Peyer's patch (tissue), 4 donors: ENCODE measurements around the gene SULT2A1. TPM values are rescaled to one million over a fixed set of nuclear protein-coding genes. Genes with fewer than 3 reads are reported as not detected.

ENCODE experiments used
- DNase-seq, 3 donors: peaks; one replicate each; pipeline ENCODE4 v3.0.0-alpha.2; 2017 to 2019
- H3K27ac ChIP-seq, 4 donors: fragments of 200-600 bp; sonication (generic); one replicate each; pipeline ENCODE4 v1.5.1; 2016 to 2019
- H3K27me3 ChIP-seq, 2 donors: fragments of 200-600 bp; sonication (generic); one replicate each; pipeline ENCODE4 v1.5.1; 2019
- H3K36me3 ChIP-seq, 3 donors: fragments of 200-600 bp; sonication (generic); one replicate each; pipeline ENCODE4 v1.5.1; 2016 to 2019
- H3K4me1 ChIP-seq, 4 donors: fragments of 200-600 bp; sonication (generic); one replicate each; pipeline ENCODE4 v1.5.1; 2016 to 2019
- H3K4me3 ChIP-seq, 4 donors: fragments of 200-600 bp; sonication (generic); 1 replicate in 3 of 4; 2 replicates in 1 of 4; pipeline ENCODE4 v1.5.1; 2016 to 2019; ENCODE audit warnings: mild to moderate bottlenecking in 1 of 4
- H3K9me3 ChIP-seq, 4 donors: fragments of 200-600 bp; sonication (generic); one replicate each; pipeline ENCODE4 v1.5.1; 2016 to 2019; ENCODE audit warnings: mild to moderate bottlenecking in 1 of 4
- CTCF ChIP-seq, 6 experiments: fragments of 450-650 bp in 4 of 6; fragments of 200-600 bp in 2 of 6; sonication (generic) in 1 of 6; IDR thresholded peaks; one replicate each; pipeline ENCODE4 v1.5.1; 2017 to 2019; ENCODE audit warnings: antibody characterized with exemption in 6 of 6, mild to moderate bottlenecking in 3 of 6, moderate library complexity in 1 of 6
- POLR2A ChIP-seq, 2 donors: fragments of 450-650 bp; IDR thresholded peaks; one replicate each; pipeline ENCODE4 v1.5.1; 2017; ENCODE audit warnings: antibody characterized with exemption in 2 of 2, mild to moderate bottlenecking in 2 of 2, moderate library complexity in 2 of 2
- total RNA-seq, 4 donors: library from RNA; depleted of rRNA; stranded (reverse); fragments of >200 nt; gene quantifications; one replicate each; pipeline ENCODE4 v1.1.0, GENCODE V29; 2016

SULT2A1 gene
- total RNA-seq, 4 donors from 2014 or later: 22.3 to 126 (median 55.8) TPM; not detected in 1

- no peak for TF ChIP-seq CTCF (IDR thresholded peaks at IDR 0.05)
- no peak for TF ChIP-seq POLR2A (IDR thresholded peaks at IDR 0.05)
- no peaks in the 10 kb centered on the region for H3K4me1 ChIP-seq
- H3K9me3 ChIP-seq: no peaks in the 10 kb centered on the region
- H3K4me3 ChIP-seq: no peak overlapping the region
- H3K27ac ChIP-seq: no peak overlapping the region
- H3K27me3 ChIP-seq: peaks cover 0 to 5% of the 10 kb centered on the region in 2 donors
- H3K36me3 ChIP-seq: no peaks in the 10 kb centered on the region
- DNase-seq: no peak
These were observed 31.7 kb downstream of the SULT2A1 start for GRCh38 chr19:47854459-47854858.

GRCh38 chr19:47853003-47853402, 33.1 kb downstream of the SULT2A1 start:
- peaks cover 0 to 11% of the 10 kb centered on the region in 2 donors for H3K27me3 ChIP-seq
- TF ChIP-seq CTCF (IDR thresholded peaks at IDR 0.05) (no peak), POLR2A (IDR thresholded peaks at IDR 0.05) (no peak)
- H3K9me3 ChIP-seq: no peaks in the 10 kb centered on the region
- DNase-seq: no peak
- no peaks in the 10 kb centered on the region for H3K4me1 ChIP-seq
- H3K4me3 ChIP-seq: no peak overlapping the region
- H3K27ac ChIP-seq: no peak overlapping the region
- H3K36me3 ChIP-seq: no peaks in the 10 kb centered on the region

GRCh38 chr19:47848823-47849473, 37.2 kb downstream of the SULT2A1 start:
- Histone ChIP-seq H3K27me3 (peaks cover 0 to 11% of the 10 kb centered on the region in 2 donors), H3K36me3 (no peaks in the 10 kb centered on the region), H3K4me3 (no peak overlapping the region), H3K27ac (no peak overlapping the region), H3K9me3 (no peaks in the 10 kb centered on the region), H3K4me1 (no peaks in the 10 kb centered on the region)
- peak in 1 of 3 donors; percentile 19 for DNase-seq
- no peak for TF ChIP-seq POLR2A (IDR thresholded peaks at IDR 0.05)
- peak in 1 of 6 experiments; percentile 14 for TF ChIP-seq CTCF (IDR thresholded peaks at IDR 0.05)

GRCh38 chr19:47848425-47848822, 37.7 kb downstream of the SULT2A1 start:
- Histone ChIP-seq H3K9me3 (no peaks in the 10 kb centered on the region), H3K27me3 (peaks cover 0 to 11% of the 10 kb centered on the region in 2 donors), H3K27ac (no peak overlapping the region), H3K36me3 (no peaks in the 10 kb centered on the region), H3K4me3 (no peak overlapping the region), H3K4me1 (no peaks in the 10 kb centered on the region)
- no peak for DNase-seq
- TF ChIP-seq CTCF (IDR thresholded peaks at IDR 0.05) (no peak), POLR2A (IDR thresholded peaks at IDR 0.05) (no peak)

- H3K4me1 ChIP-seq: no peaks in the 10 kb centered on the region
- H3K36me3 ChIP-seq: no peaks in the 10 kb centered on the region
- DNase-seq: no peak
- no peak overlapping the region for H3K27ac ChIP-seq
- no peaks in the 10 kb centered on the region for H3K27me3 ChIP-seq
- no peaks in the 10 kb centered on the region for H3K9me3 ChIP-seq
- TF ChIP-seq CTCF (IDR thresholded peaks at IDR 0.05): no peak
- no peak overlapping the region for H3K4me3 ChIP-seq
These were observed 43.2 kb downstream of the SULT2A1 start for GRCh38 chr19:47842941-47843340.
